ENCODE measurements around the gene EIF2B1.
"Not testable (repeated sequence)": the region's sequence is repeated elsewhere in the genome, so short reads cannot be mapped to it uniquely, and the experiment has no call there.

The EIF2B1 gene

GRCh38 chr12:123617144-123617543 is 16.3 kb downstream of the EIF2B1 start:
- DNase-seq: no peak

DNA sequence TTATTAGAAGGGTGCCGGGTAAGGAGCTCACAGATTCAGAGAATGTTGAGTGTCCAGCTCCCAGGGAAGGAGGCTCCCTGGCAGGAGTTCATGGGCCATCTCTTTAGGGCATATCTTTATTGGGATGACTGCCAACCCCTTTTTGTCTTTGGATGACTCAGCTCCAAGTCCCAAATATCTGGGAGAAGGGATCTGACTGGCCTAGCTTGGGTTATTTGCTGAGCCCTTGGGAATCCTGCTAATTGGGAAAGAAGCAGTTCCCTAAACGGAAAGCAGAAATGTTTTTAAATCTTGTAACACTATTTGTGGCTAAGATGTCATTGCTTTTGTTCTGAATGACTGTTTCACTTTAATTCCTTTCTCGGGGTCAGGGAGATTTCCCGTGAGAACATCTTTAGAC is 19.0 kb downstream of the EIF2B1 start:
- no peak for DNase-seq

- DNase-seq: no peak
These were observed 19.4 kb downstream of the EIF2B1 start for GRCh38 chr12:123614110-123614509.

DNA sequence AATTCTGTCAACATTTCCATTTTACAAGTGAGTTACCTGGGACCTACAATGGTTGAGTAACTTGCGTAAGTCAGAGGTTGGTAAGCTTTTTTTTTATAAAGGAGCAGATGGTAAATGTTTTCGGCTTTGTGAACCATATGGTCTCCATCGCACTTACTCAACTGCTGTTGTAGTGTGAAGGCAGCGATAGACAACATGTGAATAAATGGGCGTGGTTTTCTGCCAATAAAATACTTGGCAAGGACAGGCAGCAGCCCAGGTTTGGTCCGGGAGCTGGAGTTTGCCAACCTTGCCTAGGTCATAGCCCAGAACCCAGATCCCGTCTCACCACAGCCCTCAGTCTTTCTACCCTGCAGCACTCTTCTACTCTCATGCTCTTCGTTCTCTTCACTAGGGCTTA is 25.3 kb downstream of the EIF2B1 start:
- peak; percentile 38 for DNase-seq

DNA sequence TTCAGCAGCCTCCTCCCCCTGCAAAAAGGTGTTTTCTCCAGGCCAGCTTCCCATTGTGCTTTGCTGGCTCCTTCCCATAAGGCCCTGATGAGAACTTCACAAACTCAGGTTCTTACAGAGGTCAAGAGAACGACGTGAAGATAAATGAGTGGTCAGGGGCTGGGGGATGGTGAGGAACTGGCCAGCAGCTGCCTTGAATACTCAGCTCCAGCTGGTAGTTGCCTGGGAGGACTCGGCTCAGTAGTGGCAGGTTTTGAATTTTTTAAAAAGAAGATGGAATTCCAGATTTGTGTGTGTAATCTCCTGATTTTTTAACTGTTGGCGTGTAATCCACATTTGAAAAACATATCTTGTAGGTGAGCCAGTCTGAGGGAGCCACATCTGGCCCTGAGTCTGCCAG is 25.7 kb downstream of the EIF2B1 start:
- peak; percentile 28 for DNase-seq

DNA sequence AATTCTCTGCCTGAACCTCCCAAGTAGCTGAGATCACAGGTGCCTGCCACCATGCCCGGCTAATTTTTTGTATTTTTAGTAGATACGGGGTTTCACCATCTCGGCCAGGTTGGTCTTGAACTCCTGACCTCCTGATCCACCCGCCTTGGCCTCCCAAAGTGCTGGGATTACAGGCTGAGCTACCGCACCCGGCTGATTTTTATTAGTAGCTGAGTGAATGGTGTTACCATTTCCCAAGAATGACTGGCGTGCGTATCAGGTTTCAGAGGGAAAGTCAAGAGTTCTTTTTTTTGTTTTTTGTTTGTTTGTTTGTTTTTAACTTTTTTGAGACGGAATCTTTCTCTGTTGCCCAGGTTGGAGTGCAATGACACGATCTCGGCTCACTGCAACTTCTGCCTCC is 30.0 kb downstream of the EIF2B1 start:
- DNase-seq: not testable (repeated sequence)

GRCh38 chr12:123602651-123603195 is 30.8 kb downstream of the EIF2B1 start:
- peak; percentile 52 for DNase-seq

- DNase-seq: peak; percentile 93
These were observed 31.6 kb downstream of the EIF2B1 start, which contains the start of gene DDX55 for GRCh38 chr12:123601602-123602489. DDX55 (plus strand) TSS chr12:123602099; CDS start chr12:123602149, 50 bp downstream.

GRCh38 chr12:123599721-123600120 is 33.8 kb downstream of the EIF2B1 start:
- DNase-seq: no peak

DNA sequence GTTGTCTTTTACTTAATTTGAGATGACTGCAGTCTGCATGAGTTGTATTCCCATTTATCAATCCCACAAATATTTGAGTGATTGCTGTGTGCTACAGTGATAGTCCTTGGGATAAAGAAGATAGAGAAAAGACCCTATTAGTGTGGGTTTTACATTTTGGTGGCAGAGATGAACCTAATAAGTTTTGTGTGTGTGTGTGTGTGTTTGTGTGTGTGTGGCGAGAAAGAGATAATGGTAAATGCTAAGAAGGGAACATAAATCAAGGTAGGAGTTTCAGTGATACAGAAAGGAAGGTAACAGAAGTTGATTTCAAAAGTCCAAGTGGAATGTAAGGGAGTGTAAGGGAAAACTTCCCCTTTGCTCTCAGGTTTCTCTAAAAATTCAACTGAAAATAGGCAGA is 34.2 kb downstream of the EIF2B1 start:
- DNase-seq: no peak

DNA sequence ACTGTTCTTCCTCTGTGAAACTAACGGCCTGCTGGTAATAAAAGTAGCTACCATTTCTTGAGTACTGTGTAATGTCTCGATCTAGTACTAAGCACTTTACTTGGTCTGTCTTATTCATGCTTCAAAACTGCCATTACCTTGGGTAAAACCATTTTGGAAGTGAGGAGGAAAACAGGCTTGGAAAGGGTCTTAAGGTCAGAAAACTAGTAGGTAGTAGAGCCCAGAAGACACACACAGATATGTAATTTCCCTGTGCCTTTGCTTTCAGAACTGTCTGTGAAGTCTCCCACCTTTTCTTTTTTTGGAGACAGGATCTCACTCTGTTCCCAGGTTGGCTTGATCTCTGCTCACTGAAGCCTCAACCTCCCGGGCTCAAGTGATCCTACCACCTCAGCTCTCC is 35.0 kb downstream of the EIF2B1 start:
- DNase-seq: peak; percentile 3

- DNase-seq: peak; percentile 18
These were observed 36.4 kb downstream of the EIF2B1 start for GRCh38 chr12:123597100-123597499.

DNA sequence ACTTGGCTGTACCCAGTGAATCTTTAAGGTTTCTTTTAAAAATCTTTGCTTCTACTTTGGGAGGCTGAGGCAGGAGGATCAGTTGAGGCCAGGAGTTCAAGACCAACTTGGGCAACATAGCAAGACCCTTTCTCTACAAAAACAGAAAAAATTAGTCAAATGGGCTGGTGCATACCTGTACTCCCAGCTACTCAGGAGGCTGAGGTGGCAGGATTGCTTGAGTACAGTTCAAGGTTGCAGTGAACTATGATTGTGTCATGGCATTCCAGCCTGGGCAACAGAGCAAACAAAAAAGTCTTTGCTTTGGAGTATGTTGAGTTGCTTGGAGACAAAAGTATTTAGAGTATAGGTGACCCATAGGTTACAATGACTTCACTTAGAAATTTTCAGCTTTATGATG is 37.8 kb downstream of the EIF2B1 start:
- DNase-seq: no peak

- DNase-seq: no peak
These were observed 41.6 kb downstream of the EIF2B1 start for GRCh38 chr12:123591702-123592481.

GRCh38 chr12:123580772-123581171 is 52.7 kb downstream of the EIF2B1 start:
- no peak for DNase-seq

DNA sequence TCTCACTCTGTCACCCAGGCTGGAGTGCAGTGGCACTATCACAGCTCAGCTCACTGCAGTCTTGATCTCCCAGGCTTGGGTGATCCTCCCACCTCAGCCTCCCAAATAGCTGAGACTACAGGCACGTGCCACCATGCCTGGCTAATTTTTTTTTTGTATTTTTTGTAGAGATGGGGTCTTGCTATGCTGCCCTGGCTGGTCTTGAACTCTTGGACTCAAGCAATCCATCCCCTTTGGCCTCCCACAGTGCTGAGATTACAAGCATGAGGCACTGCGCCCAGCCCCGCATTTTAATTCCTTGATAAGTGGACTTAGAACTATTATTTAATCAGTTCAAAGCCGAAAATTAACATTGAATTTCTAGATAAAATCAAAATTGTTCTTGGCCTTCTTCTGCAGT is 54.7 kb downstream of the EIF2B1 start:
- DNase-seq: not testable (repeated sequence)

DNA sequence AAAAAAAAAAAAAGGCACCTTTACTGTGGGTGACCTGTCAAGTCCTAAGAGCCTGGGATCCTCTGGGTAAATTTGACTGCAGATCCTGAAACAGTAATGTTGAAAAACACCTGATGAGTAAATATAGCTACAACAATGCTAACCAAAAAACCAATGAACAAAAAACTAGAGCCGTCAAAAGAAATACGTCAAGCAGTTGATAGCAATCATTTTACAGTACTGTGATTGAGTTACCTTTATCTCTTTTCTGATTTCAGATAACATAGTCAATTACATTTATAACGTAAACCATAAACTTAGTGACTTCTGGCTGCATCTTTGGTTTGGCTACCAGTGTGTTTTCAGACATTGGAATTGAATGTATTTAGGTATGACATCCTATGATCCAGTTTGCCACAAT is 55.2 kb downstream of the EIF2B1 start:
- DNase-seq: no peak

DNA sequence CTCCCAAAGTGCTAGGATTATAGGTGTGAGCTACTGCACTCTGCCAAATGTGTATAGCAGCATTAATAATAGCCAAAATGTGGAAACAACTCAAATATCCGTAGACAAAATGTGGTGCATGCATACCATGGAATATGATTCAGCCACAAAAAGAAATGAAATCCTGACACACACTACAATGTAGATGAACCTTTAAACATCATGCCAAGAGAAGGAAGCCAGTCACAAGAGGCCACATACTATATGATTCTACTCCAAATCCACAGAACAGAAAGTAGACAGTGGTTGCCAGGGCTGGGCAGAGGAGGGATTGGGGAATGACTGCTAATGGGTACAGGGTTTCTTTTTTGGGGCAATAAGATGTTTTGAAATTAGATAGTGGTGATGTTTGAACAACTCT is 56.9 kb downstream of the EIF2B1 start:
- DNase-seq: no peak

GRCh38 chr12:123573870-123574269 is 59.6 kb downstream of the EIF2B1 start:
- DNase-seq: no peak

DNA sequence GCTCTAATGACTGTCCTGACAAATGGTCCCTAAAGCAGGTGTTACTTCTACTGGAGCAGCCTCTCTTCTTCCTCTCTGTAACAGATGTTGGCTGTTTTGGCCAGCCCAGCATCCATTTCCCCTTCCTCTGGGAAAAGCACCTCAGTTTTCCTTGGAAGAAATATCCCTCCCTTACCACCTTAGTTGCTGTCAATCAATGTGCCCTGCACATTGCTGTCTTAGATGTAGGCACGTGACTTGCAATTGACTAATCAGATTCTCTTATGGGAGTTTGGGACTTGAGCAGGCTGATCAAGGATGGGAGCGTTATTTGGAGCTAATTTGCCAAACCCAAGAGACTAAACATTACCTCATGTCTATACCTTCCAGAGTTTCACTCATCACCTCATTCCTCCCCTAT is 61.1 kb downstream of the EIF2B1 start:
- no peak for DNase-seq

DNA sequence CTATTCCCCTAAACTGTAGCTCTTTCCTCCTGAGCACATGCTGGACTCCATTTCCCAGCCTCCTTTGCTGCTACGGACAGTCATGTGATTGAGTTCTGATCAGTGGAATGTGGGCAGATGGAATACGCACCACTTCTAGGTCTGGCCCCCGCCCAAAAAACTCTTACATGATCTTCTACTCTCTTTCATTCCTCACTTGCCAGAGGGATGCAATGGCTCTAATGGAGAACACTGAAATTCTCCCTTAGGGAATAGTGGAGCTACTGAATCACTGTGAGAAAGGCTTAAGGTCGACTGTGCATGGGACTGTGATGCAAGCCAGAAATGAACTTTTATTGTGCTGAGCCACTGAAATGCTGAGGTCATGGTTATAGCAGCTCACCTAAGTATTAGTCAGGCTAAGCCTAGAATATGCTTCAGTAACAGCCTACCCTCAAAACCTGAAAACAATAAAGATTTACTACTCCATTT is 62.1 kb downstream of the EIF2B1 start:
- DNase-seq: no peak

Data from activated CD8-positive, alpha-beta memory T cell treated with anti-CD3 and anti-CD28 coated beads, Interleukin-2, amount 50 U/mL, for 48 hours (primary cell).